ENCODE results near the gene C16orf78. TPM values are rescaled to one million over a fixed set of nuclear protein-coding genes. Genes with fewer than 3 reads are reported as not detected.

The C16orf78 gene
- total and polyA plus RNA-seq, 7 experiments from 2014 or later, result not detected

DNA sequence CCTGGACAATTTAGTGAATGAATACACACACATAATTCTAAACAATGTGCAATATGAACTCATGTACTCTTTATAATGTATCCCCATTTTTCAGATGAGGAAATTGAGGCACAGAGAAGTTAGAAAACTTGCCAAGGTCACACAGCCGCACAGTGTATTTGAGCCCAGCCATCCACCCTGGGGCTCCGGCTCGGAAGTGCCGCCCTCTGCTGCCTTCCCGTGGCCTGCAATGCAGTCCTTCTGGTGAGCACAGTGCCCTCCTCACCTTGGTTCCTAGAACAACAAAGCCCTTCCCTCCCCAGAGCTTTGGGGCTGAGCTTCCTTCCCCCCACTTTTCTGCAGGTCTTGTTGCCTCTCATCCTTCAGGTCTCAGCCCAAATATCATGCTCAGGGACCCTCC, 63.7 kb downstream of the C16orf78 start:
- POLR2A ChIA-PET, result no interaction called here
- peaks cover 0 to 10% (median 4%) of the 10 kb centered on the region in 5 donors for H3K27me3 Mint-ChIP-seq
- H3K27ac Mint-ChIP-seq, result no peak overlapping the region
- DNase-seq, result no peak
- peaks cover 9 to 18% of the 10 kb centered on the region in 2 donors for H3K4me1 ChIP-seq (ENCODE audit: control insufficient read depth in 2 of 2, insufficient read depth in 2 of 2, low read length in 2 of 2)
- H3K4me3 ChIP-seq (ENCODE audit: low read length), result no peak overlapping the region
- no peak overlapping the region for H3K27ac ChIP-seq (ENCODE audit: low read depth, low read length)
- CTCF ChIA-PET, result no interaction called here
- H3K9me3 Mint-ChIP-seq, result no peaks in the 10 kb centered on the region
- H3K36me3 Mint-ChIP-seq, result no peaks in the 10 kb centered on the region
- no peak for ATAC-seq
- H3K9me3 ChIP-seq (ENCODE audit: control insufficient read depth in 2 of 3, low read length in 3 of 3), result no peaks in the 10 kb centered on the region
- H3K4me1 Mint-ChIP-seq, result peaks cover 9 to 22% (median 22%) of the 10 kb centered on the region in 7 donors
- H3K27me3 ChIP-seq (ENCODE audit: control insufficient read depth in 2 of 2, insufficient read depth in 2 of 2, low read length in 2 of 2), result no peaks in the 10 kb centered on the region
- H3K4me3 Mint-ChIP-seq, result no peak overlapping the region
- no peaks in the 10 kb centered on the region for H3K36me3 ChIP-seq (ENCODE audit: control insufficient read depth in 2 of 3, insufficient read depth in 3 of 3, low read length in 3 of 3)
- intact Hi-C loops (cut with micrococcal nuclease), result no loop called here

DNA sequence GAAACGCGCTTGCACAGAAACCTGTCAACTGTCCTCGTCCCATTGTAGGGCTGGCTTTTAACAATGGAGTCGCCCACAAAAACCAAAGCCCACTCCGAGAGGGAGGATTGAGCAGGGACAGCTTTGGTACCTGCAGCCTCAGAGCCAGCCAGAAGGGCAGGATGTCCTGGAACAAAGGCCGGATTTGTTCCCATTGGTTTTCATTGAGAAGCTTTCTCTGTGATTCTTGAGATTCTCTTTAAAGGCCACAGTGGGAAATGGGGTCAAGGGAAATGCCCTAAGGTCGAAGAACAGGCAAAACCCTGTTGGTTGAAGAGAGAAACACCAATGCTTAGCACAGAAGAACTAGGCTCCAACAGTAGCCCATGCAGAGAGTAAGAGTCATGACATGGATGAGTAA, 65.4 kb downstream of the C16orf78 start:
- H3K27ac ChIP-seq (ENCODE audit: low read depth, low read length), result no peak overlapping the region
- H3K36me3 ChIP-seq (ENCODE audit: control insufficient read depth in 2 of 3, insufficient read depth in 3 of 3, low read length in 3 of 3), result no peaks in the 10 kb centered on the region
- H3K9me3 Mint-ChIP-seq, result no peaks in the 10 kb centered on the region
- no peaks in the 10 kb centered on the region for H3K9me3 ChIP-seq (ENCODE audit: control insufficient read depth in 2 of 3, low read length in 3 of 3)
- ChIA-PET CTCF (interaction anchor here (1.6 kb wide), 1 partner anchor 10 kb away, joined by 3 read pairs; no protein-coding TSS in a partner anchor), POLR2A (no interaction called here)
- no peak overlapping the region for H3K4me3 ChIP-seq (ENCODE audit: low read length)
- H3K4me3 Mint-ChIP-seq, result no peak overlapping the region
- H3K4me1 Mint-ChIP-seq, result peaks cover 14 to 32% (median 29%) of the 10 kb centered on the region in 7 donors
- peak overlapping the region in 1 of 9 donors; percentile 2 for H3K27ac Mint-ChIP-seq
- intact Hi-C loops (cut with micrococcal nuclease), result no loop called here
- DNase-seq (no peak), ATAC-seq (no peak)
- H3K27me3 ChIP-seq (ENCODE audit: control insufficient read depth in 2 of 2, insufficient read depth in 2 of 2, low read length in 2 of 2), result no peaks in the 10 kb centered on the region
- peaks cover 0 to 4% (median 0%) of the 10 kb centered on the region in 5 donors for H3K27me3 Mint-ChIP-seq
- peaks cover 9 to 25% of the 10 kb centered on the region in 2 donors for H3K4me1 ChIP-seq (ENCODE audit: control insufficient read depth in 2 of 2, insufficient read depth in 2 of 2, low read length in 2 of 2)
- no peaks in the 10 kb centered on the region for H3K36me3 Mint-ChIP-seq

DNA sequence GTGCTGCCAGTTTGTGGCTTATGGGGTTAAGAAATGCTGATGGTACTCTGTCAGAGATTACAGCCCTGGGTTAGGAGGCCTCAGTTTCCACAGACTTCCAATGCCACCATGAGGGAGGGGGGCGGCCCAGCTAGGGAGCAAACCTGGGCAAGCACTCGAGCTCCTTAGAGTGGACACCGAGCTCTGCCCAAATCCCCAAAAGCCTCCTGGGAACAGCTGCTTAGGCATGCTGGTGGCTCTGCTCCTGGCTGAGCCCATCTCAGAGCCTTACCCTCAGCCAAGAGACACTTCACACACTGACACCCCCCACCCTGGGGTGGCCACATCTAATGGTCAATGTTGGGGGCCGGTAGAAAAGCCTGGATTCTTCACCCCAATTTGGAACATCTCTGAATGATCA, 66.1 kb downstream of the C16orf78 start:
- ChIA-PET CTCF (interaction anchor here (1.6 to 1.8 kb wide), 2 partner anchors 9 to 153 kb away, joined by 3 to 13 read pairs; no protein-coding TSS in a partner anchor), POLR2A (no interaction called here)
- no peak overlapping the region for H3K4me3 ChIP-seq (ENCODE audit: low read length)
- Mint-ChIP-seq H3K9me3 (no peaks in the 10 kb centered on the region), H3K27me3 (peaks cover 0 to 4% (median 0%) of the 10 kb centered on the region in 5 donors), H3K36me3 (no peaks in the 10 kb centered on the region), H3K4me3 (no peak overlapping the region), H3K4me1 (peaks cover 14 to 38% (median 29%) of the 10 kb centered on the region in 7 donors), H3K27ac (peak overlapping the region in 3 of 9 donors; percentile 33 to 93 (median 92))
- DNase-seq (no peak), ATAC-seq (no peak)
- peaks cover 9 to 25% of the 10 kb centered on the region in 2 donors for H3K4me1 ChIP-seq (ENCODE audit: control insufficient read depth in 2 of 2, insufficient read depth in 2 of 2, low read length in 2 of 2)
- no peaks in the 10 kb centered on the region for H3K27me3 ChIP-seq (ENCODE audit: control insufficient read depth in 2 of 2, insufficient read depth in 2 of 2, low read length in 2 of 2)
- no peak overlapping the region for H3K27ac ChIP-seq (ENCODE audit: low read depth, low read length)
- H3K36me3 ChIP-seq (ENCODE audit: control insufficient read depth in 2 of 3, insufficient read depth in 3 of 3, low read length in 3 of 3), result no peaks in the 10 kb centered on the region
- no peaks in the 10 kb centered on the region for H3K9me3 ChIP-seq (ENCODE audit: control insufficient read depth in 2 of 3, low read length in 3 of 3)
- intact Hi-C loops (cut with micrococcal nuclease), result loop anchor here (2.0 to 10.0 kb wide), 3 partner anchors 53 to 585 kb away; partner anchors contain the start of genes ZNF423 (in 2 of the 2) and CNEP1R1 (in 1 of the 2)

DNA sequence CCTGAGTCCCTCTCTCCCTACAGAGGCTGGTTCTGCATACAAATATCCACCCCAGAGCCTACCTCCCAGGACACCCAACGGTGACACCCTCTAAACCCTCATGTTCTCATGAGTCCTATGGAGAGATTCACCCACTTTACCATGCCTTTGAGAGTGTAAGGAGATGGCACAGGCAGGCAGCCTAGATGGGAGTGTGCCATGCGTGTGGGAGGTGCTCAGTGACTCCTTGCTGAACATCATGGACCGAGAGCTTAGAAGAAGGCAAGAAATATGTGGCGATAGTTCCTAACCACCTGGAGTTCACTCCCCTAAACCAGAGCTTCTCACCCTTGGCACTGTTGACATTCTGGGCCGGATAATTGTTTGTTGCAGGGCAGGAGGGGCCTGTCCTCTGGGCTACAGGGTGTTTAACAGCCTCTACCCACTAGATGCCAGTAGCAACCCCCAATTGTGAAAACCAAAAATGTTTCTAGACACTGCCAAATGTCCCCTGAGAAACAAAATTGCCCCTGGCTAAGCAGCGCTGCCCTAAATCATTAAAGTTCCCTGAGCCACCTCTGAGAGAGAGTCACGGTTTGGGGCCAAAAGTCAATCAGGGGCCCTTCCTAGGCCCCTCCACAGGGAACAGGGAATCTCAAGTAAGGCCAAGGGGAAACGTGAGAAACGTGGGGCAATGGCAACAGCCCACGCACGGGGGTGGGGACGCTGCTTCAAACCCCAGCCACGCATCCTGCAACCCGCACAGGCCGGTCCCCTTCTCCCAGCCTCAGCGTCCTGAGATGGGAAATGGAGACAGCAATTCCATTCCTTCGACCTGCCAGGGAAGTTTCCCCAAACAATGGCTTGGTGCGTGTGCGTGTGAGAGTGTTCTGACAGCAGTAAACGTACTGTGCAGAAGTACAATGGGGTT, 66.8 kb downstream of the C16orf78 start:
- Histone ChIP-seq H3K4me1 (ENCODE audit: control insufficient read depth in 2 of 2, insufficient read depth in 2 of 2, low read length in 2 of 2) (peaks cover 9 to 25% of the 10 kb centered on the region in 2 donors), H3K27me3 (ENCODE audit: control insufficient read depth in 2 of 2, insufficient read depth in 2 of 2, low read length in 2 of 2) (no peaks in the 10 kb centered on the region), H3K9me3 (ENCODE audit: control insufficient read depth in 2 of 3, low read length in 3 of 3) (no peaks in the 10 kb centered on the region), H3K27ac (ENCODE audit: low read depth, low read length) (peak overlapping the region; percentile 75), H3K4me3 (ENCODE audit: low read length) (no peak overlapping the region), H3K36me3 (ENCODE audit: control insufficient read depth in 2 of 3, insufficient read depth in 3 of 3, low read length in 3 of 3) (no peaks in the 10 kb centered on the region)
- ChIA-PET POLR2A (no interaction called here), CTCF (interaction anchor here (0.6 to 1.8 kb wide), 4 partner anchors 9 to 269 kb away, joined by 3 to 13 read pairs (median 5); no protein-coding TSS in a partner anchor)
- Mint-ChIP-seq H3K27ac (peak overlapping the region; percentile 46 to 97 (median 92)), H3K9me3 (no peaks in the 10 kb centered on the region), H3K4me1 (peaks cover 15 to 41% (median 29%) of the 10 kb centered on the region in 7 donors), H3K36me3 (no peaks in the 10 kb centered on the region), H3K4me3 (peak overlapping the region in 7 of 10 donors; percentile 26 to 85 (median 54)), H3K27me3 (peaks cover 0 to 4% (median 0%) of the 10 kb centered on the region in 5 donors)
- intact Hi-C loops (cut with micrococcal nuclease), result loop anchor here (1.0 to 10.0 kb wide), 8 partner anchors 23 to 584 kb away; partner anchors contain the start of genes ZNF423 (in 2 of the 2) and CNEP1R1 (in 1 of the 2)
- ATAC-seq (no peak), DNase-seq (no peak)

DNA sequence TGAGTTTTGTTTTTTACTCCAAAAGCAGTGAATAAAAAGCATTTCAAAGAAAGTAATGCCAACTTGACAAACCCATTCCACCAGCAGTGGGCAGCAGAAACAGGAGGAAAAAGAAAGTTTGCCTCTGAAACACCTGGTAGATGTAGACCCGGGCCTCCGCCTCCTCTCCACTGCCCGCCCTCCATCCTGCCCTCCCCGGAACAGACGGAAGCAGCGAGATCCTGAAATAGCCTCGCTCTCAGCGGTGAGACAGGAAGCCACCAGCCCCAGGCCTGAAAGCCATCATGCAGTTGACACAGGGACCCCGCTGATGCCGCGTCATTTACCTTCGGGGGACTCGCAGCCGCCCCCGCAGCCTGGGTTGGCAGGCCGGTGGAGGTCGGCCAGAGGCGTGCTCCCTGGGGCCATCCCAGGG, 67.8 kb downstream of the C16orf78 start:
- peak overlapping the region; percentile 53 to 87 (median 73) for H3K4me3 Mint-ChIP-seq
- Histone ChIP-seq H3K36me3 (ENCODE audit: control insufficient read depth in 2 of 3, insufficient read depth in 3 of 3, low read length in 3 of 3) (no peaks in the 10 kb centered on the region), H3K4me3 (ENCODE audit: low read length) (peak overlapping the region; percentile 19), H3K9me3 (ENCODE audit: control insufficient read depth in 2 of 3, low read length in 3 of 3) (no peaks in the 10 kb centered on the region), H3K4me1 (ENCODE audit: control insufficient read depth in 2 of 2, insufficient read depth in 2 of 2, low read length in 2 of 2) (peaks cover 9 to 25% of the 10 kb centered on the region in 2 donors), H3K27me3 (ENCODE audit: control insufficient read depth in 2 of 2, insufficient read depth in 2 of 2, low read length in 2 of 2) (no peaks in the 10 kb centered on the region), H3K27ac (ENCODE audit: low read depth, low read length) (peak overlapping the region; percentile 75)
- ChIA-PET CTCF (interaction anchor here (1.8 kb wide), 1 partner anchor 151 kb away, joined by 13 read pairs; no protein-coding TSS in a partner anchor), POLR2A (no interaction called here)
- intact Hi-C loops (cut with micrococcal nuclease), result loop anchor here (1.0 to 10.0 kb wide), 8 partner anchors 22 to 583 kb away; partner anchors contain the start of genes ZNF423 (in 2 of the 2) and CNEP1R1 (in 1 of the 2)
- peaks cover 0 to 6% (median 0%) of the 10 kb centered on the region in 5 donors for H3K27me3 Mint-ChIP-seq
- ATAC-seq (peak; percentile 90), DNase-seq (peak; percentile 23 to 87 (median 83))
- peak overlapping the region; percentile 73 to 97 (median 92) for H3K27ac Mint-ChIP-seq
- no peaks in the 10 kb centered on the region for H3K9me3 Mint-ChIP-seq
- peaks cover 15 to 45% (median 29%) of the 10 kb centered on the region in 7 donors for H3K4me1 Mint-ChIP-seq
- H3K36me3 Mint-ChIP-seq, result no peaks in the 10 kb centered on the region

DNA sequence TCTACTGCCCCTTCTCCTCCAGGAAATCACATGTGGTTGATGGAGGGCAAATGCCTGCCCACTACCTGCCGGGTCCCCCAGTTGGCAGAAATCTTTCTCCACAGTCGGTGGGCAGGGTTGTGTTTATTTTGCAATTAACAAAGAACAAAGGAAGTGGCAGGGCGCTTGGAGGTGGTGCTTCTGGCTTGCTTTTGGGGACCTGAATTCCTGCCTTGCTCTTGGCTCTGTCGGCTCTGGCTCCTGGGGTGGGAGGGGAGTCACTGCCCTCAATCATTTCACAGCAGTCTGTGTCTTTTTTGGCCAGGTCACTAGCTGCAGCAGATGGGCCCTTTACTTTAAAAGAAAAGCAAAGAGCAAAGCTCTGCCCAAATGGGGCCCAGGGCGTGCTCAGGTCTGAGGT, 69.2 kb downstream of the C16orf78 start:
- DNase-seq, result no peak
- intact Hi-C loops (cut with micrococcal nuclease), result loop anchor here (10.0 kb wide), 2 partner anchors 412 to 582 kb away; partner anchors contain the start of genes ZNF423 (in 2 of the 2) and CNEP1R1 (in 1 of the 2)
- peaks cover 15 to 45% (median 29%) of the 10 kb centered on the region in 7 donors for H3K4me1 Mint-ChIP-seq
- no peaks in the 10 kb centered on the region for H3K9me3 ChIP-seq (ENCODE audit: control insufficient read depth in 2 of 3, low read length in 3 of 3)
- H3K27me3 ChIP-seq (ENCODE audit: control insufficient read depth in 2 of 2, insufficient read depth in 2 of 2, low read length in 2 of 2), result no peaks in the 10 kb centered on the region
- no peaks in the 10 kb centered on the region for H3K36me3 ChIP-seq (ENCODE audit: control insufficient read depth in 2 of 3, insufficient read depth in 3 of 3, low read length in 3 of 3)
- H3K27ac ChIP-seq (ENCODE audit: low read depth, low read length), result no peak overlapping the region
- CTCF ChIA-PET, result interaction anchor here (1.2 to 1.9 kb wide), 2 partner anchors 40 to 150 kb away, joined by 4 to 10 read pairs; no protein-coding TSS in a partner anchor
- no peak for ATAC-seq
- H3K4me3 Mint-ChIP-seq, result peak overlapping the region in 4 of 10 donors; percentile 14 to 64 (median 17)
- H3K9me3 Mint-ChIP-seq, result no peaks in the 10 kb centered on the region
- peaks cover 9 to 25% of the 10 kb centered on the region in 2 donors for H3K4me1 ChIP-seq (ENCODE audit: control insufficient read depth in 2 of 2, insufficient read depth in 2 of 2, low read length in 2 of 2)
- POLR2A ChIA-PET, result interaction anchor here (1.3 kb wide), 1 partner anchor 20 kb away, joined by 5 read pairs; no protein-coding TSS in a partner anchor
- H3K36me3 Mint-ChIP-seq, result no peaks in the 10 kb centered on the region
- peaks cover 0 to 10% (median 0%) of the 10 kb centered on the region in 5 donors for H3K27me3 Mint-ChIP-seq
- peak overlapping the region; percentile 34 to 96 (median 90) for H3K27ac Mint-ChIP-seq
- H3K4me3 ChIP-seq (ENCODE audit: low read length), result no peak overlapping the region

Data from naive thymus-derived CD4-positive, alpha-beta T cell (primary cell).